Psoas muscle (tissue), 8 donors: ENCODE data around the gene ENTHD1. TPM values are rescaled to one million over a fixed set of nuclear protein-coding genes. Genes with fewer than 3 reads are reported as not detected.
"Not testable (repeated sequence)": the region's sequence is repeated elsewhere in the genome, so short reads cannot be mapped to it uniquely, and the experiment has no call there.

Source experiments
- ATAC-seq, 4 donors: fragments of 200-7000 bp; cut with Tn5 transposase; one replicate each; pipeline ENCODE4 v1.9.1; 2020; ENCODE audit warnings: moderate library complexity in 3 of 4, mild to moderate bottlenecking in 2 of 4
- DNase-seq, 2 donors: peaks; one replicate each; pipeline ENCODE4 v3.0.0-alpha.2; 2020
- H3K27ac ChIP-seq: fragments of 200-600 bp; one replicate; pipeline ENCODE4 v1.8.0; 2022
- H3K27me3 ChIP-seq, 3 donors: fragments of 200-600 bp in 1 of 3; one replicate each; pipeline versions ENCODE4 v1.6.1 to v1.8.0; 2013 to 2022; ENCODE audit warnings: low read length in 2 of 3, mild to moderate bottlenecking in 2 of 3, moderate library complexity in 1 of 3; ENCODE audit not compliant: insufficient read depth in 3 of 3
- H3K36me3 ChIP-seq, 2 donors: fragments of 200-600 bp in 1 of 2; one replicate each; pipeline versions ENCODE4 v1.6.1 to v1.8.0; 2013 to 2022; ENCODE audit warnings: low read depth in 1 of 2, mild to moderate bottlenecking in 1 of 2, moderate library complexity in 1 of 2; ENCODE audit not compliant: insufficient read depth in 1 of 2
- H3K4me1 ChIP-seq: fragments of 200-600 bp; one replicate; pipeline ENCODE4 v1.8.0; 2022
- H3K4me3 ChIP-seq: fragments of 200-600 bp; one replicate; pipeline ENCODE4 v1.8.0; 2022; ENCODE audit warnings: mild to moderate bottlenecking
- H3K9me3 ChIP-seq: fragments of 200-600 bp; one replicate; pipeline ENCODE4 v1.8.0; 2022
- WGBS, 3 donors: extraction: QIAGEN DNeasy Blood & Tissue Kit; methylation state at CpG; one replicate each; pipeline versions ENCODE4 v1.1.6 to v1.1.7; 2013; 5-methylcytosine and 5-hydroxymethylcytosine counted together
- intact Hi-C, 2 donors: fragments of 100-400 bp; cut with DNase I; formaldehyde crosslinking; loops; one replicate each; pipeline versions ENCODE4 v1.11.0 to v1.14.2; 2022
- polyA plus RNA-seq, 3 donors: library from polyadenylated mRNA; stranded (reverse); fragments of 200-250 nt; gene quantifications; one replicate each; pipeline ENCODE4 v1.2.3, GENCODE V29; 2013
- total RNA-seq, 4 donors: library from RNA; stranded (reverse); fragmentation: NEBNext Ultra II Directional in 2 of 4; extraction: Animal tissue kit (Norgen Biotek cat#: 25700) in 2 of 4; gene quantifications; one replicate each; pipeline versions ENCODE4 v1.2.1 to v1.2.4, GENCODE V29; 2021 to 2023
- TF ChIP-seq, protein P1 (sequence below): fragments of 200-600 bp; IDR thresholded peaks from one replicate; pipeline ENCODE4 v1.8.0; 2022; ENCODE audit warnings: antibody characterized with exemption
- donor health status: healthy with polysubstance abuse.
- donor health status: DM: no; HTN: no; CAD: no; lungs with moderate emphysema.
- donor health status: Bipolar disorder and iron deficiency.
- donor health status: healthy.
- donor health status: DM: yes; HTN: yes; CAD: no.
- donor health status: DM: no; HTN: no; CAD: no.
- donor health status: DM: no; HTN: no; CAD: no.
- donor health status: DM: yes; HTN: yes; CAD: no.

The ENTHD1 gene
- total and polyA plus RNA-seq, 7 donors, result not detected

DNA sequence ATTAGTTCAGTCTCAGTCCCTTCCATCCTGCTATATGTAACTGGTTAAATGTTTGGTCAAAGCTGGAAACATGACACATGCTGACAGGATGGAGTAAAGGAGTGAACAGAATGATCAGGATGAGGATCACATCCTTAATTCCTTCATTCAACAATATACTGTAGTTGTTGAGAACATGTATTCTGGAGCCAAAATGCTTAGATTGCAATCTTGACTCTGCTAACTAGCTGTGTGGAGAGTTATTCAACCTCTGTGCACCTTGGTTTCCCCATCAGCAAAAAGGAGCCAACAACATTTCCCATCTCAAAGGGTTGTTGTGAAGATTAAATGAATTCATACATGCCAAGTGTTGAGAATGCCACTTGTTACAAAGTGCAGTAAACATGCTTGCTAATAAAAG, 12.8 kb downstream of the ENTHD1 start:
- intact Hi-C loops, result no loop called here
- no peak for DNase-seq
- H3K4me1 ChIP-seq, result no peaks in the 10 kb centered on the region
- TF ChIP-seq, protein P1, sequence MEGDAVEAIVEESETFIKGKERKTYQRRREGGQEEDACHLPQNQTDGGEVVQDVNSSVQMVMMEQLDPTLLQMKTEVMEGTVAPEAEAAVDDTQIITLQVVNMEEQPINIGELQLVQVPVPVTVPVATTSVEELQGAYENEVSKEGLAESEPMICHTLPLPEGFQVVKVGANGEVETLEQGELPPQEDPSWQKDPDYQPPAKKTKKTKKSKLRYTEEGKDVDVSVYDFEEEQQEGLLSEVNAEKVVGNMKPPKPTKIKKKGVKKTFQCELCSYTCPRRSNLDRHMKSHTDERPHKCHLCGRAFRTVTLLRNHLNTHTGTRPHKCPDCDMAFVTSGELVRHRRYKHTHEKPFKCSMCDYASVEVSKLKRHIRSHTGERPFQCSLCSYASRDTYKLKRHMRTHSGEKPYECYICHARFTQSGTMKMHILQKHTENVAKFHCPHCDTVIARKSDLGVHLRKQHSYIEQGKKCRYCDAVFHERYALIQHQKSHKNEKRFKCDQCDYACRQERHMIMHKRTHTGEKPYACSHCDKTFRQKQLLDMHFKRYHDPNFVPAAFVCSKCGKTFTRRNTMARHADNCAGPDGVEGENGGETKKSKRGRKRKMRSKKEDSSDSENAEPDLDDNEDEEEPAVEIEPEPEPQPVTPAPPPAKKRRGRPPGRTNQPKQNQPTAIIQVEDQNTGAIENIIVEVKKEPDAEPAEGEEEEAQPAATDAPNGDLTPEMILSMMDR, result no peak
- no peak for ATAC-seq
- H3K4me3 ChIP-seq, result no peak overlapping the region
- H3K9me3 ChIP-seq, result no peaks in the 10 kb centered on the region
- H3K27ac ChIP-seq, result no peak overlapping the region
- no peaks in the 10 kb centered on the region for H3K36me3 ChIP-seq
- peaks cover 0 to 14% (median 5%) of the 10 kb centered on the region in 3 donors for H3K27me3 ChIP-seq

DNA sequence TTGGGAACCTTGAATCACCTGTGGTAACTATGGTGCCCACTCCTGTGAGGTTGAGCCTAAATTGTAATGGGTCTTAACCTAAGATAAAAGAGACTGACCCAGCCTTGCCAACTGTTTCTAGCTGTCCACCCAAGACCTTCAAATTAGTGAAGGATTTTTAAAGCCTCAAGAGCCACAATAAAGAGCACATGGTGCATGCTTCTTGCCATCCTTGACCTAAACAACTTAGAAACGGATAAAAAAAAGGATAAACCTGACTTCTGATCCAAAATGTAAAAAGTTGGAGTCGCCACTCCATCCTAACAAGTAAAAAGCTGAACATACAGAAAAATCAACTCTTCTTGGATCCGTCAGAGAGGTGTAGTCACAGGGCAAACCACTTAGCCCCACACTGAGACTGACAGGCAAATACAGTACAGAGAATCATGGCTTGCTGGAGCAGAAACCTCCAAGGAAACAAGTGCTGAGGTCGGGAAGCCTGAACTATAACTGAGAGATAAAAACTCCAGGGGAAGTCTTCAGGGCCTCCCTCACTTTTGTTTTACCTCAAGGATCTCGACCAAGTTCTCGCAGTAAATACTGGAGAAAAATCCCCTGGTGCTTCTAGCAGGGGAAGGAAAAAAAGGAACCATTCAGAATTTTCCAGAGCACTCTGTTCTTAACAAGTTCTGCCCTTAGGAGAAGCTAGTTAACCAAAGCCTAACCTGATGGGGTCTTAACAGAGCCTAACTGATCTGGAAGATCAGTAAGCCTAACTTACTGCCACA, 16.3 kb downstream of the ENTHD1 start:
- Histone ChIP-seq H3K27me3 (peaks cover 0 to 8% (median 5%) of the 10 kb centered on the region in 3 donors), H3K4me3 (no peak overlapping the region), H3K4me1 (no peaks in the 10 kb centered on the region), H3K36me3 (no peaks in the 10 kb centered on the region), H3K9me3 (no peaks in the 10 kb centered on the region), H3K27ac (no peak overlapping the region)
- TF ChIP-seq, protein P1, result no peak
- intact Hi-C loops, result no loop called here
- DNase-seq, result no peak
- ATAC-seq, result no peak
- WGBS, 3 donors, result 62 to 74% (median 65%) methylated on average over 6 of the region's 6 CpGs

DNA sequence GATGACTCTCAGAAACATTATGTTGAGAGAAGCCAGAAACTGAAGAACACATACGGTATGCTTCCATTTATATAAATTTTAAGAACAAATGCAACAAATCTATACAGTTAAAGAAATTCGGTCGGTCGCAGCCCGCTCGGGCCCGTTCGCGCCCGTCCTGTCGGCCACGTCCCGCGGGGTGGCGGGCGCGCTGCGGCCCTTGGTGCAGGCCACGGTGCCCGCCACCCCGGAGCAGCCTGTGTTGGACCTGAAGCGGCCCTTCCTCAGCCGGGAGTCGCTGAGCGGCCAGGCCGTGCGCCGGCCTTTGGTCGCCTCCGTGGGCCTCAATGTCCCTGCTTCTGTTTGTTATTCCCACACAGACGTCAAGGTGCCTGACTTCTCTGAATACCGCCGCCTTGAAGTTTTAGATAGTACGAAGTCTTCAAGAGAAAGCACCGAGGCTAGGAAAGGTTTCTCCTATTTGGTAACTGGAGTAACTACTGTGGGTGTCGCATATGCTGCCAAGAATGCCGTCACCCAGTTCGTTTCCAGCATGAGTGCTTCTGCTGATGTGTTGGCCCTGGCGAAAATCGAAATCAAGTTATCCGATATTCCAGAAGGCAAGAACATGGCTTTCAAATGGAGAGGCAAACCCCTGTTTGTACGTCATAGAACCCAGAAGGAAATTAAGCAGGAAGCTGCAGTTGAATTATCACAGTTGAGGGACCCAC, 18.2 kb downstream of the ENTHD1 start:
- intact Hi-C loops, H3K27me3 ChIP-seq, H3K27ac ChIP-seq, H3K4me1 ChIP-seq, H3K36me3 ChIP-seq, H3K4me3 ChIP-seq, DNase-seq, H3K9me3 ChIP-seq: not testable (repeated sequence)
- WGBS, 3 donors, result 83 to 94% (median 89%) methylated on average over 31 to 39 of the region's 42 CpGs
- peak in 3 of 4 donors; percentile 43 to 59 (median 52) for ATAC-seq

DNA sequence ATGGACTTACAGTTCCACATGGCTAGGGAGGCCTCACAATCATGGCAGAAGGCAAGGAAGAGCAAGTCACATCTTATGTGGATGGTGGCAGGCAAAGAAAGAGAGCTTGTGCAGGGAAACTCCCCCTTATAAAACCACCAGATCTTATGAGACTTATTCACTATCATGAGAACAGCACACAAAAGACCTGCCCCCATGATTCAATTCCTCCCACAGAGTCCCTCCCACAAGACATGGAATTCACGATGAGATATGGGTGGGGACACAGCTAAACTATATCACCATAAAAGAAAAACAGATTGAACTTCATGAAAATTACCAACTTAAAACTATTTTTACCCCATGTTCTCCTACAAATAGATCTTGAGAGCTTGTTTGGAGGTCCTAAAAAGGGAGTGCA, 19.6 kb downstream of the ENTHD1 start:
- no peaks in the 10 kb centered on the region for H3K4me1 ChIP-seq
- no peak for ATAC-seq
- DNase-seq, result no peak
- H3K27ac ChIP-seq, result no peak overlapping the region
- H3K27me3 ChIP-seq, result peaks cover 0 to 14% (median 5%) of the 10 kb centered on the region in 3 donors
- H3K4me3 ChIP-seq, result no peak overlapping the region
- H3K36me3 ChIP-seq, result no peaks in the 10 kb centered on the region
- 19 to 34% (median 33%) methylated on average over 1 of the region's 1 CpG for WGBS, 3 donors
- TF ChIP-seq, protein P1, result no peak
- peaks cover 1% of the 10 kb centered on the region for H3K9me3 ChIP-seq
- intact Hi-C loops, result no loop called here

DNA sequence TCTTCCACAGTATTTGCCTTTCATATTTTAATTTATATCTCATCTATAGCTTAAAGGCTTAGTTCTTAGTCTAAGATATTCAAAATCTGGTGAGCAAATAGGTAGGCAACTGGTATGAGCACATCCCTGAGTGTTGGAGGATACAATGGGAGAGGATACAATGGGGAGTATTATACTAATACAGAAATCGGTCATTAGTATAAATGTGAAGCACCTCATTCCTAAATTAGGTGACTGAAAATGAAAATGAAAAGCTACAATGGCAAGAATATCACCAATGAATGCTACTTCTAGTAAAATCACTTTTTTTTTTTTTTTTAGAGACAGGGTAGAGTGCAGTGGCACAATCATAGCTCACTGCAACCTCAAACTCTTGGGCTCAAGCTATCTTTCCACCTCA, 21.0 kb downstream of the ENTHD1 start:
- Histone ChIP-seq H3K27ac (no peak overlapping the region), H3K27me3 (peaks cover 0 to 12% (median 7%) of the 10 kb centered on the region in 3 donors), H3K9me3 (peaks cover 4% of the 10 kb centered on the region), H3K4me3 (no peak overlapping the region), H3K4me1 (no peaks in the 10 kb centered on the region), H3K36me3 (no peaks in the 10 kb centered on the region)
- DNase-seq (no peak), ATAC-seq (no peak)
- intact Hi-C loops, result no loop called here
- 83 to 90% (median 88%) methylated on average over 1 of the region's 1 CpG for WGBS, 3 donors
- TF ChIP-seq, protein P1, result no peak
